ENCODE measurements around the gene BCL2. TPM values are rescaled to one million over a fixed set of nuclear protein-coding genes. Genes with fewer than 3 reads are reported as not detected.

Gene BCL2
- total and polyA plus RNA-seq, 2 donors from 2014 or later = 6.0 to 39.2 TPM

- Histone ChIP-seq H3K27ac (ENCODE audit: low read depth in 2 of 2, low read length in 2 of 2) (no peak overlapping the region), H3K9ac (ENCODE audit: low read length in 3 of 3) (no peak overlapping the region), H3K27me3 (ENCODE audit: control insufficient read depth, insufficient read depth, low read length) (no peaks in the 10 kb centered on the region), H3K4me3 (ENCODE audit: low read length in 3 of 3) (peak overlapping the region in 2 of 3 donors; percentile 0 to 13), H3K4me1 (ENCODE audit: control insufficient read depth in 2 of 3, insufficient read depth in 2 of 3, low read depth in 1 of 3, low read length in 3 of 3) (peaks cover 5 to 13% (median 9%) of the 10 kb centered on the region in 3 donors), H3K9me3 (ENCODE audit: control insufficient read depth in 2 of 3, insufficient read depth in 1 of 3, low read length in 3 of 3) (peaks cover 0 to 2% (median 0%) of the 10 kb centered on the region in 3 donors), H3K36me3 (ENCODE audit: control insufficient read depth in 2 of 3, insufficient read depth in 3 of 3, low read length in 3 of 3) (no peaks in the 10 kb centered on the region)
- no peak for FAIRE-seq
- TF ChIP-seq, protein P1, sequence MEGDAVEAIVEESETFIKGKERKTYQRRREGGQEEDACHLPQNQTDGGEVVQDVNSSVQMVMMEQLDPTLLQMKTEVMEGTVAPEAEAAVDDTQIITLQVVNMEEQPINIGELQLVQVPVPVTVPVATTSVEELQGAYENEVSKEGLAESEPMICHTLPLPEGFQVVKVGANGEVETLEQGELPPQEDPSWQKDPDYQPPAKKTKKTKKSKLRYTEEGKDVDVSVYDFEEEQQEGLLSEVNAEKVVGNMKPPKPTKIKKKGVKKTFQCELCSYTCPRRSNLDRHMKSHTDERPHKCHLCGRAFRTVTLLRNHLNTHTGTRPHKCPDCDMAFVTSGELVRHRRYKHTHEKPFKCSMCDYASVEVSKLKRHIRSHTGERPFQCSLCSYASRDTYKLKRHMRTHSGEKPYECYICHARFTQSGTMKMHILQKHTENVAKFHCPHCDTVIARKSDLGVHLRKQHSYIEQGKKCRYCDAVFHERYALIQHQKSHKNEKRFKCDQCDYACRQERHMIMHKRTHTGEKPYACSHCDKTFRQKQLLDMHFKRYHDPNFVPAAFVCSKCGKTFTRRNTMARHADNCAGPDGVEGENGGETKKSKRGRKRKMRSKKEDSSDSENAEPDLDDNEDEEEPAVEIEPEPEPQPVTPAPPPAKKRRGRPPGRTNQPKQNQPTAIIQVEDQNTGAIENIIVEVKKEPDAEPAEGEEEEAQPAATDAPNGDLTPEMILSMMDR (IDR thresholded peaks at IDR 0.05; ENCODE audit: borderline replicate concordance, extremely low read depth, insufficient read depth) = no peak
- no peak for DNase-seq
- intact Hi-C loops (cut with DNase I) = no loop called here
These were observed 120.5 kb downstream of the BCL2 start for GRCh38 chr18:63198868-63199742.

DNA sequence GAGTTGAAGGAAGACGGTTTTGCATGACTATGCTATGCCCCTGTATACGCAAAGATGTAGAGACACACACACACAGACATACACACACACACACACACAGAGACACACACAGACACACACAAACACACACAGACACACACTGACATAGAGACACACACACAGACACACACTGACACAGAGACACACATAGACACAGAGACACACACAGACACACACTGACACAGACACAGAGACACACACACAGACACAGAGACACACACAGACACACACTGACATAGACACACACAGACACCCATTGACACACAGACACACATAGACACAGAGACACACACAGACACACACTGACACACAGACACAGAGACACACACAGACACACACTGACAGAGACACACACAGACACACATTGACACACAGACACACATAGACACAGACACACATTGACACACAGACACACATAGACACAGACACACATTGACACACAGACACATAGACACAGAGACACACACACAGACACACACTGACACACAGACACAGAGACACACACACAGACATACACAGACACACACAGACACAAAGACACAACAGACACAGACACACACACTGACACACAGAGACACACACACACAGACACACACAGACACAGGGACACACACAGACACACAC lies 121.3 kb downstream of the BCL2 start:
- Histone ChIP-seq H3K9ac (ENCODE audit: low read length in 3 of 3) (no peak overlapping the region), H3K36me3 (ENCODE audit: control insufficient read depth in 2 of 3, insufficient read depth in 3 of 3, low read length in 3 of 3) (no peaks in the 10 kb centered on the region), H3K4me1 (ENCODE audit: control insufficient read depth in 2 of 3, insufficient read depth in 2 of 3, low read depth in 1 of 3, low read length in 3 of 3) (peaks cover 6 to 13% (median 9%) of the 10 kb centered on the region in 3 donors), H3K4me3 (ENCODE audit: low read length in 3 of 3) (peak overlapping the region in 1 of 3 donors; percentile 31), H3K27ac (ENCODE audit: low read depth in 2 of 2, low read length in 2 of 2) (no peak overlapping the region), H3K27me3 (ENCODE audit: control insufficient read depth, insufficient read depth, low read length) (no peaks in the 10 kb centered on the region), H3K9me3 (ENCODE audit: control insufficient read depth in 2 of 3, insufficient read depth in 1 of 3, low read length in 3 of 3) (peaks cover 0 to 2% (median 0%) of the 10 kb centered on the region in 3 donors)
- FAIRE-seq = no peak
- TF ChIP-seq, protein P1 (IDR thresholded peaks at IDR 0.05; ENCODE audit: borderline replicate concordance, extremely low read depth, insufficient read depth) = no peak
- no peak for DNase-seq
- intact Hi-C loops (cut with DNase I) = no loop called here

DNA sequence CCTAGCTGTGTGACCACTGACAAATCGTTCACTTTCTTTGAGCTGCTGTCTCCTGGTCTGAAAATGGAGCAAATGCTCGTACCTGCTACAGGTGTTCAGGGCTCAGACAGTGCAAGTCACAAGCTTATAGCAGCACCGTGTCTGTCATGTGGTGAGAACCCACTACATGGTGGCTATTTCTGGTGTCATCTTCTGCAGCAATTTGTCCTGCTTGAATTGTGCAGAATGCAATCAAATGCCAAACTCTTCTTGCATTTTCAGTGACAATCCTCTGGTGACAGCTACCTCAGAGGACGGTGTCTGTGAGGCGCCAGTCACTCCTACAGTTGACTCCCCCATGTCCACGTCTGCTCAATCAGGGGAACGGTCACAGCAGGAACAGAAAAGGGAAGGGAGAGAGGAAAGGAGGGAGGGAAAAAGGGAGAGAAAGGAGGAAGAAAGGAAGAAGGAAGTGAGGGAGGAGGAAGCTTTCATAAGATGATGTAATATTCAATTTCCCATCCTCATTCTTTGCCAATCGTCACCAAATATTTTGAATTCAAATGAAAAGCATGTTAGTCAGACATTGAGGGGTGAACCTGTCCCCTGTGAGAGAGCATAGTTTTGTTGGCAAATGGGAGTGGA lies 122.2 kb downstream of the BCL2 start:
- no peak overlapping the region for H3K9ac ChIP-seq (ENCODE audit: low read length in 3 of 3)
- FAIRE-seq = no peak
- no peak overlapping the region for H3K4me3 ChIP-seq (ENCODE audit: low read length in 3 of 3)
- TF ChIP-seq, protein P1 (IDR thresholded peaks at IDR 0.05; ENCODE audit: borderline replicate concordance, extremely low read depth, insufficient read depth) = no peak
- no peaks in the 10 kb centered on the region for H3K27me3 ChIP-seq (ENCODE audit: control insufficient read depth, insufficient read depth, low read length)
- peak in 3 of 5 donors; percentile 53 to 72 (median 72) for DNase-seq
- H3K36me3 ChIP-seq (ENCODE audit: control insufficient read depth in 2 of 3, insufficient read depth in 3 of 3, low read length in 3 of 3) = no peaks in the 10 kb centered on the region
- peaks cover 9 to 15% (median 15%) of the 10 kb centered on the region in 3 donors for H3K4me1 ChIP-seq (ENCODE audit: control insufficient read depth in 2 of 3, insufficient read depth in 2 of 3, low read depth in 1 of 3, low read length in 3 of 3)
- peaks cover 0 to 2% (median 0%) of the 10 kb centered on the region in 3 donors for H3K9me3 ChIP-seq (ENCODE audit: control insufficient read depth in 2 of 3, insufficient read depth in 1 of 3, low read length in 3 of 3)
- intact Hi-C loops (cut with DNase I) = no loop called here
- no peak overlapping the region for H3K27ac ChIP-seq (ENCODE audit: low read depth in 2 of 2, low read length in 2 of 2)
